OCI-LY3 (cell line): ENCODE data around the gene RIN3.
"Not testable (repeated sequence)": the region's sequence is repeated elsewhere in the genome, so short reads cannot be mapped to it uniquely, and the experiment has no call there.

Experiments used
- EZH2phosphoT487 ChIP-seq: fragments of 200-600 bp; shearing (Covaris generic); IDR thresholded peaks from 2 replicates; pipeline ENCODE4 v1.6.1; 2018; ENCODE audit warnings: antibody characterized with exemption, mixed run types, low read depth
- TF ChIP-seq, protein P1 (sequence below): fragments of 200-600, 300-600 bp; sonication (generic); IDR thresholded peaks from 2 replicates; pipeline ENCODE4 v1.5.1; 2014; ENCODE audit warnings: antibody characterized with exemption, low read length, low read depth

DNA sequence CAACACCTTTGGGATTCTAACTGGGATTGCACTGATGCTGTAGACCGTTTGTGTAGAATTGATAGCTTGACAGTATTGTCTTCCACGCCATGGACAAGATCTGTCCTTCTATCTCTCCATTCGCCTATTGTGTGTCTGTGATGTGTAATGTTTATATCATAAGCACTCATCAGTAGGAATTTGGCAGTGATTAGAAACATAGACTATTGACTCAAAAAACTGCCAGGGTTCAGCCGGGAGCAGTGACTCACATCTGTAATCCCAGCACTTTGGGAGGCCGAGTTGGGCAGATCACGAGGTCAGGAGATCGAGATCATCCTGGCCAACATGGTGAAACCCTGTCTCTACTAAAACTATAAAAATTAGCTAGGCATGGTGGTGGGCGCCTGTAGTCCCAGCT, 22.6 kb downstream of the RIN3 start:
- TF ChIP-seq, protein P1, sequence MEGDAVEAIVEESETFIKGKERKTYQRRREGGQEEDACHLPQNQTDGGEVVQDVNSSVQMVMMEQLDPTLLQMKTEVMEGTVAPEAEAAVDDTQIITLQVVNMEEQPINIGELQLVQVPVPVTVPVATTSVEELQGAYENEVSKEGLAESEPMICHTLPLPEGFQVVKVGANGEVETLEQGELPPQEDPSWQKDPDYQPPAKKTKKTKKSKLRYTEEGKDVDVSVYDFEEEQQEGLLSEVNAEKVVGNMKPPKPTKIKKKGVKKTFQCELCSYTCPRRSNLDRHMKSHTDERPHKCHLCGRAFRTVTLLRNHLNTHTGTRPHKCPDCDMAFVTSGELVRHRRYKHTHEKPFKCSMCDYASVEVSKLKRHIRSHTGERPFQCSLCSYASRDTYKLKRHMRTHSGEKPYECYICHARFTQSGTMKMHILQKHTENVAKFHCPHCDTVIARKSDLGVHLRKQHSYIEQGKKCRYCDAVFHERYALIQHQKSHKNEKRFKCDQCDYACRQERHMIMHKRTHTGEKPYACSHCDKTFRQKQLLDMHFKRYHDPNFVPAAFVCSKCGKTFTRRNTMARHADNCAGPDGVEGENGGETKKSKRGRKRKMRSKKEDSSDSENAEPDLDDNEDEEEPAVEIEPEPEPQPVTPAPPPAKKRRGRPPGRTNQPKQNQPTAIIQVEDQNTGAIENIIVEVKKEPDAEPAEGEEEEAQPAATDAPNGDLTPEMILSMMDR, result not testable (repeated sequence)
- TF ChIP-seq EZH2phosphoT487, result not testable (repeated sequence)
